Retinal pigment epithelial cell (primary cell): ENCODE results near the gene HSD17B12.

ENCODE experiments used
- DNase-seq: peaks from one replicate; pipeline ENCODE4 v3.0.0-alpha.2; 2010; ENCODE audit warnings: low read depth
- H3K4me3 ChIP-seq: 2 replicates; pipeline ENCODE4 v1.5.1; 2011; ENCODE audit warnings: mild to moderate bottlenecking, low read length, control low read depth, moderate library complexity
- CTCF ChIP-seq: conservative IDR thresholded peaks from 2 replicates; pipeline ENCODE4 v1.5.1; 2011; ENCODE audit warnings: low read depth, low read length, control low read depth, inconsistent platforms

The HSD17B12 gene

GRCh38 chr11:43904742-43905535, 224.4 kb downstream of the HSD17B12 start:
- DNase-seq: no peak
- no peak for TF ChIP-seq CTCF
- H3K4me3 ChIP-seq: no peak overlapping the region

GRCh38 chr11:43905813-43906241, 225.3 kb downstream of the HSD17B12 start:
- DNase-seq: no peak
- H3K4me3 ChIP-seq: no peak overlapping the region

More at GRCh38 chr11:43905813-43906241, 225.3 kb downstream of the HSD17B12 start:
- no peak for TF ChIP-seq CTCF
